GM12864 (cell line): ENCODE data around the gene MEF2C.

Source experiments
- DNase-seq: peaks from one replicate; pipeline ENCODE4 v3.0.0-alpha.2; 2011; ENCODE audit warnings: low read depth
- H3K4me3 ChIP-seq: 2 replicates; pipeline ENCODE4 v1.5.1; 2011; ENCODE audit warnings: mild to moderate bottlenecking, low read depth, low read length, control low read depth
- CTCF ChIP-seq: IDR thresholded peaks from 2 replicates; pipeline ENCODE4 v1.5.1; 2011; ENCODE audit warnings: low read depth, mild to moderate bottlenecking, moderate library complexity, low read length, control low read depth, inconsistent platforms; ENCODE audit errors: missing control alignments

Gene MEF2C

DNA sequence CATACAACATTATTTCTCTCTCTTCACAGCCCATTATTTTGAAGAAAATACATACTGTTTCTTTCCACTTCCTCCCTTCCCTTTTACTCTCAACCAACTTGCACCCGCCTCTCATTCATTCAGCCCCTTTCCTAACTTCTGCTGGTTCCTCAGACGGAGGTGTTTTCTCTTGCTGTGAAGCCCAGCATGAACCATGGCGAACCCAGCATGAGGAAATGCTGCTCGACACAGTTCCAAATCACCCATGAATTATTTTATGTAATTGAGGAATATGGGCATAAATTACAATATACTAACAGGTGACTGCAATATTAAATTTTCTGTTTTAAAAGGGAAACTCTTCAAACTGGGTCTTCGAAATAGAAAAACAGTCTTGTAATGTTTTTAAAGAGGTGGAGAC, 124.8 kb downstream of the MEF2C start:
- DNase-seq, result no peak
- no peak overlapping the region for H3K4me3 ChIP-seq
- TF ChIP-seq CTCF, result no peak

DNA sequence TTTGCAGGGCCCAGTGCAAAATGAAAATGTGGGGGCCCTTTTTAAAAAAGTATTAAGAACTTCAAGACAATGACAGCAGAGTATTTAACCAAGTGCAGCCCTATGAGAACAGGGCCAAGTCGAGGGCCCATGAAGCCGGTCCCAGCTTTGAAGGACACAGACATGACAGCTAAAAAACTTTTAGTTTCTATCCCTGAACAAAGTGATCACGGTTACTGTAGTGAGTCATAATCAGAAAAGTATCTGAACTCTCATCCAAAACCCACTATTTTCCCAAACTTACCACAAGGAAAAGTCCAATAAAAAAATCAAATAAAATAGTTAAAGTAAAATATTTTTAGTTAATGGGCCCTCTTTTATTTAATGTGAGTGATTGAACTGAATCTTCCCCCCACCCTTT, 126.0 kb downstream of the MEF2C start:
- H3K4me3 ChIP-seq, result no peak overlapping the region
- TF ChIP-seq CTCF, result no peak
- DNase-seq, result no peak

GRCh38 chr5:88748666-88749065, 134.3 kb downstream of the MEF2C start:
- DNase-seq, result no peak
- no peak overlapping the region for H3K4me3 ChIP-seq
- no peak for TF ChIP-seq CTCF

DNA sequence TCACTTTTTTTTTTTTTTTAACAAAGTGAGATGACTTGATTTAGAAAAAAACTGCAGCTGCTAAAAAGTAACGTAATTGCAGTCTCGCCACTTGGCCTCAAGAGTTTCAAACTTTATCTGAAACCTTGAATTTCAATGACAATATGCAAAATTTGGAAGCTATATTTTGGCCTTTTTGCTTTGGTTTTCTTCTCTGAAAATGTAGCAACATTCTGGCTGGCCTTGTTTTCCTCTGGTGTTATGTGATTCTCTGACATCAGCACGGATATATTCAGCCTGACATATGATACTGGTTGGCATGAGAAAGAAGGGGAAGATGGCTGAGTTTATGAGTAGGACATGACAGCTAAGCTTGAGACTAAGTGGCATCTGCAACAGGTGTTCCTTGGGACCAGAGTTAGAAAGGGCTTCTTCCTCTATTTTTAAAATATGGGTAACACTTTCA, 136.5 kb downstream of the MEF2C start:
- H3K4me3 ChIP-seq, result no peak overlapping the region
- TF ChIP-seq CTCF, result no peak
- DNase-seq, result peak; percentile 72

GRCh38 chr5:88745093-88745696, 137.8 kb downstream of the MEF2C start:
- H3K4me3 ChIP-seq, result no peak overlapping the region
- no peak for TF ChIP-seq CTCF
- DNase-seq, result no peak

DNA sequence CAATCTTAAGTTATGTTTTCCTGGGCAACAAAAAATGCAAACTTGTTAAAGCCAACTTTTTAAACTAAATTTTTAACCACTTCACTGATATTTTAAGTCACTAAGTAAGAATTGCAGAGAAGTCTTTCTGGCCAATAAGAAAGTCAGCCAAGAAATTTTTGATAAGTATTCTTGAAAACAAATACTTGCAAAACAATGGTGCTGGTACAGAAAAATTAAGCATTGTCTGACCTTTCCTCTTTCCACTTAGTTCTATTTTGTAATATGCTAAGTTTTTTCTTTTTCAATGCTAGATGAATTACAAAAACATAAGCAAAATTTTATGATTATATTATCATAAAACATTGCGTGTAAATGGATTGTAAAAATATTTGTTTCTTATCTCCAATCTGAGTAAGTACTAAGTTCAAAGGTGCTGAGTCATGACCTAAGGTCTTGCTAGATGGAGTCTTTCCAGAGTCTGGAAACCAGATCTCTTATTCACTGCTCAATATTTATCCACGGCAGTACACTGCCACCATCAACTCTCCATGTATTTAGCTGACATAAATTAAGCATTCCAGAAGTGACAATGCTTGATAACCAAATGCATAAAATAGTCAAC, 139.7 kb downstream of the MEF2C start:
- DNase-seq, result no peak
- TF ChIP-seq CTCF, result no peak

DNA sequence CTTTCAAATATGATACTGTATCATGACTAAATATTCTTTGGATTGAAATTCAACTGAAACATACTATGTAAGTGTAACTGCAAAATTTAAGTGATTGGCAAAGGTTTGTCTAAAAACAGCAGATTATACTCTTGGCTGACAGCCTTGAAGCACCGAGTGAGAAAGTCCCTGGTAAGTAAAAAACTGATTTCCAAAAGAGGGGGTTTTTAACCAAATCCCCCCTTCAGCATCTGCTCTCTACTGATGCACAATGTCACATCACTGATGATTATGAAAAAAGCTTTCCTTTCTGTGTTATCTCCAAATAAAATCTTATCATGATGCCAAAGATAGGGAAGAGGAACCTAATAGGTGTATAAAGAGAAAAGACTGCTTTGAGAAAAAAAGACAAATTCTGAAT, 141.0 kb downstream of the MEF2C start:
- no peak for DNase-seq
- no peak overlapping the region for H3K4me3 ChIP-seq
- TF ChIP-seq CTCF, result no peak

More for the DNA sequence above, 139.7 kb downstream of the MEF2C start:
- no peak overlapping the region for H3K4me3 ChIP-seq
